GM21423 (cell line): ENCODE results near the gene NID1.

Experiments used
- ATAC-seq: cut with Tn5 transposase; IDR thresholded peaks from one replicate; pipeline ENCODE4 v1.9.1; 2021; ENCODE audit warnings: mild to moderate bottlenecking, moderate library complexity; ENCODE audit not compliant: unreplicated experiment

NID1 gene

GRCh38 chr1:236066828-236067386, 2.0 kb upstream of the NID1 start:
- ATAC-seq: peak; percentile 73

GRCh38 chr1:236066054-236066453, 1.2 kb upstream of the NID1 start:
- no peak for ATAC-seq

DNA sequence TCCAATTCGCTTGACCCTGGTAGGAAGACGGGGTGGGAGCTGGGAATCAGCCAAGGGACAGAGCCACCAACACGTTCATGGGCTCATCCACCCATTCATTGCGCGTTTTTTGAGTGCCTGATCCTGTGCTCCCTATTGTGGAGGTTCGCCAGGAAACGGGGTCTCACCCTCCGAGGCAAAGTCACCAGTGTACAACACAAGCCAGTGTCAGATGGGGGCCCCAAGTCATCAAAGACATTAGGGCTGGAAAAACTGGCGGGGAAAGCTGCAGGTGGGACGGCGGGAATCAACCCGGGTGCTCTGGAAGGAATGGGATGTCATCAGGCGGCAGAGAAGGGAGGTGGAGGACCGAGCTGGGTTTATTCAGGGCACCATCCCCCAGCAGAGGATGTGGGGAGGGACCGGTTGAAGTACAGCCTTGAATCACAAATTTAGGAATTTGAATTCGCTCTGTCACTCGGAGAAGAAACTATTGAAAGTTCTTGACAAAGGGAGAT, 667 bp upstream of the NID1 start:
- no peak for ATAC-seq

DNA sequence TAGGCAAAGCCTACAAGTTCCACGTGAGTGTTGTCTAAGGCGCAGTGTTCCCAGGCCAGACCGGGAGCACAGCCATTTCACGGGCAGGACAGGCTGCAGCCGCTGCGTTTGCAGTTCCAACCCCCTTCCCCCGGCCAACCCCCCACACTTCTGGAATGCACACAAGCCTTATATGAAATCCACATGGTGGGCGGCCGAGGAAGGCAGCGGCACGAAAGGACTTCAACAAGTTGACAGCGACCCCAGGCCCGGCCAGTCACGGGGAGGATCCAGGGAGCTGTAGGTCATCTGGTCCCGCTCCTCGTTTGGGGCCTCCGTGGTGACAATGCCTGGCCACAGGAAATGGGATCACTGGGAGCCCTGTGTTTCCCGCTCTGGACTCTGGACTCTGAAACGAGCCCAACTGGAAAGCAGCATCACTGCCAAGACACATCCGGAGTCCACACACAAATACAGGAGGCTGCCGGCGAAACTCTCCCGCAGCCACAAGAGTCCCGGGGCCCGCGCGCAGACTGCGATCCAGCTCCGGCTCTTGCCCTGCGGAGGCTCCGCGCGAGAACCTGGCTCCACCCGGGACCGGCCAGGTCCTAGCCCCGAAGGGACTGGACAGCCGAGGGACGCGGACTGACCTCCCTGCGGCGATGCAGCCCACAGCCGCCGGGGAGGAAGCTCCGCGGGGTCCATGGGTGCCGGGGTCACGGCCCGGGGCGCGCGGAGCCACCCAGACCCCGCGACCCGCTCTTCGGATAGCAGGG, 794 bp downstream of the NID1 start:
- ATAC-seq: peak; percentile 16

- ATAC-seq: no peak
Observed at GRCh38 chr1:236063551-236063918, 1.4 kb downstream of the NID1 start.

- ATAC-seq: no peak
Observed at GRCh38 chr1:236060286-236060685, 4.6 kb downstream of the NID1 start.

- ATAC-seq: no peak
Observed at GRCh38 chr1:236059011-236059410, 5.9 kb downstream of the NID1 start.

DNA sequence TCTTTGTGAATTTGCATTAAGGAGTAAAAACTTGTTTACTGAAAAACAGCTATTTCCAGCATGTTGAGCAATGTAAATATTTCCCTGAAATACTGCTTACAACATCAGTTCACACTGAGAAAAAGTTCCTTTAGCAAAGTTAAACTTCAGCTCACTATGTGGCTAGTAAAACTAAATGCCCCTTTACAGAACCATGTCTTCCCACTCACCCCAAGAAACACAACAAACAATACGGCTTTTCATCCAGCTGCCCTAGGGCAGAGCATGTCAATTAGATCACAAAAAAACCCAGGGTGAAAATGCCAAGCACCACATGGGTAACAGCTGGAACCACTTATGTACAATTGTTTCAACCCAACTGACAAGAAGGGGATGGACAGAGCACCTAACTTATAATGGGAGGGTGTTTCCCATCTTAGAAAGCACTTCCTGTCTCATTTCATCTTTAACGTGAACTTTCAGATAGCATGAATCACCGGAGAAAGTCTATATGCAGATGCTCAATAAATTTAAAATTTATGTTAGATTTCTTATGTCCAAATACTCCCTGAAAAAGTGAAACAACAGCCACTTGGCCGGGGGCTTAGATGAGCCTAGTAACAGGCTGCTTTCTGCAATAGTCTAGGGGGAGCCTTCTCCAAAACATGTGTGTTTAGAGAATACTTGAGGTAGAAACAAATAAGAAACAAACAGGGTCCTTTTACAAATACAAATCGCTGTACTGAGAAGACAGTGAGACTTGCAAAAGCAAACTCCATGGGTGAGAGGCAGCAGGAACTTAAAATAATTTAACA, 6.6 kb downstream of the NID1 start:
- peak; percentile 82 for ATAC-seq

DNA sequence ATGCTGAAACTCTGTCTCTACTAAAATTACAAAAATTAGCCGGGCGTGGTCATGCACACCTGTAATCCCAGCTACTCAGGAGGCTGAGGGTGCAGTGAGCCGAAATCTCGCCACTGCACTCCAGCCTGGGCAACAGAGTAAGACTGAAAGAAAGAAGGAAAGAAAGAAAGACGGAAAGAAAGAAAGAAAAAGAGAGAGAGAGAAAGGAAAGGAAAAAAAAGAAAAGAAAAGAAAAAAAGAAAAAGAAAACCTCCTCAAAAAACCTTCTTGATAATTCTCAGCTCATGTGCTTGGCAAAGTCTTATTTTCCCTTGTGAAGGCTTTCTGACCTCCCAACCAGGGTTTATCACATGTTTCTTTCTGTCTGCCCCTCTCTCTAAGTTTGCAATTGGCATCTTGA, 7.3 kb downstream of the NID1 start:
- no peak for ATAC-seq

- ATAC-seq: no peak
Observed at GRCh38 chr1:236052232-236052993, 12.5 kb downstream of the NID1 start.

DNA sequence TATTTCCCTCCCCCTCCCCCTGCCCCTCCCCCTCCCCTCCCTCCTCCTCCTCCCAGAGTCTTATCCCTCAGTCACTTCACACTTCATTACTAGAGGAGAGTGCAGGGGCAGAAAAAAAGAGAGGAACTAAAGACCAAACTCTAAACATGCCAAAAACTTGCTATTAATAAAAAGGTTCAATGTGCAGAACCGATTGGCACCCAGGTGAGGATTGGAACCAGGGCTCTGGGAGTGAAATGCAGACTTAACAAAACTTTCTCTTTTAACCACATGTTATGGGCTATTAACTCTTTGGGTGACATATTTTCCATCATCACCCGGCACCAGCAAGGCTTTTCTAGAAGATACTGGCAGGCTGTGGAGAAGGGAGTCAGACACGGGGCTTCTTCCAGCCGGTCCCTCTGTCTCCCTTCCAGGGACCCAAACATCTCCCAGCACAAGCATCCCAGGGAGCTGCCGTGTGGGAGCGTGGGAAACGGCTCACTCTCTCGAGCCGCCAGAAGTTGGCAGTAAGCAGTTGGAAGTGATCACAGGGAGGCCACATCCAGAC, 13.6 kb downstream of the NID1 start:
- no peak for ATAC-seq

DNA sequence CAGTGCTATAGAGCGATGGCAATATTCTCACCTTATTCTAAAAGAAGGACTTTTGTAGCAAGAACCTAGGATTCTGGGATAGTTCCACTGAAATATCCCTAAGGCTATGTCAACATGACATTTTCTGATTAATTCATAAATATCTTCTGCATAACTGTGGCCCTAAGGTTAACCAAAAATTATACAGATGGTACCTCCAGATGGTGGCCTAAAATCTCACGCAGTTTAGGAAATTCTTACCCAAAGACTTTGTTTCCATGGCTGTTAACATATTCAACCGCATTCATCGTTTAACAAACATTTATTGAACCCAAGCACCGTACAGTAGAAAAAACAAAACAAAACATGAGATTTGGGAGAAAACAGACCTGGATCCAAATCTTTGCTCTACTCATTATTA, 19.1 kb downstream of the NID1 start:
- no peak for ATAC-seq

DNA sequence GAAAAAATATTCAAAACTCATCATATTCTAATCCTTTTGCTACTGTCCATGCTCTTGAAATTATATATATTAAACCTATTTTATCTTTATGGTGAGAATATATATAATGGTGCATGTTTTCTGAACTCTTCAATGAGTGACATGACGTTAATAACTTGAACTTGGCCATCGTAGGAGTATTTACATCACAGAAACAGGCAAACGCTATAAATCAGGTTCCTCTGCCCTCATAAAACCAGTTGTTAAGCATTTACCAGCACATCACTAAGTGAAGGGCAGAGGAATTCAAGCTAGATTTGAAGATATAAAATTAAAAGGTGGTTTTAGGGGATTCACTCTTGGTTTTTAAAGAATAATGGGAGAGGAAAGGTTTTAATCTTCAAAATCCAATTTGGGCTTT, 20.5 kb downstream of the NID1 start:
- no peak for ATAC-seq

DNA sequence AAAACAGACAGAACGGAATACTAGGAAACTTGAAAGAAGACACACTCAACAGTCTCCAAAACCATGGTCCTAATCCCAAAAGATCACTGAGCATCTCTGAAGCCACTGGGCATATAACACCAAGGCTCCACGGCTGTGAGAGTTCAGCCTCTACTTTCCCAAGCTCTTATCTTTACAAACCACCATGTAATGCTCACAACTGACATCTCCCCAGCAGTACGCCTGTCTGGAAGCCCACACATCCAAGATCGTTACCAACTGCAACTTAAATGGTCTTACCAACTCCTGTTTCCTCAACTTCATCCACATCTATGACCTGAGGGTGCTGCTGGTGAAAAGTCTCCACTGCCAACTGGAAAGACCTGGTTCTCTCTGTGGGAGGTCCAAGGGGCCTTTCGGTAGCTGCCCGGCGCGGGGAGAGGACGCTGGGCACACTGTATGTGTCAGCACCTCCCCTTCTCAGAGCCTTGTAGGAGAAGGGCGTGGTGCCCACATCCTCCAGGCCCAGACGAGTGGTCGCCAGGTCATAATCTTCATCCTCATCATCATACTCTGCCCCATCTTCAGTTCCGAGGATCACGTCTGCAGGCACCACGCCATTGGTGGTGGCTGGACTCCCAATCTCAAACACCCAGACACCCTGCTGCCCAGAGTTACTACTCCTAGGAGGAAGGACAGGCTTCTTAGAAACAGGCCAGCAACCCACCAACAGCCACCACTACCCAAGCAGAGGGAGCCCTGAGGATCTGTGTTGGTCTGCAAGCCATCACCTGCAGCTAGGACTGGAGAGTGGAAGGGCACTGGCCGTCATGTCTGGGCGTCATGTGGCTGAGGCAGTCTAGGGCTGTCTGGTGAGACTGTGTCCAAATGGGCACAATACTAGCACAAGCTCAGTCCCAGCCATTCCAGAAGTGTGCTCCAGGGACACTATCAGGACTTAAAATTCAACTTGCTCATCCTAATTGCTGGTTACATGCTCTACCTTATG, 23.0 kb downstream of the NID1 start:
- no peak for ATAC-seq

GRCh38 chr1:236039740-236040685, 24.9 kb downstream of the NID1 start:
- ATAC-seq: no peak

- ATAC-seq: no peak
Observed at GRCh38 chr1:236038034-236038433, 26.9 kb downstream of the NID1 start.

- ATAC-seq: no peak
Observed at GRCh38 chr1:236035681-236036101, 29.2 kb downstream of the NID1 start.

- ATAC-seq: no peak
Observed at GRCh38 chr1:236033336-236033735, 31.6 kb downstream of the NID1 start.

- ATAC-seq: no peak
Observed at GRCh38 chr1:236030534-236030933, 34.4 kb downstream of the NID1 start.
